Ishikawa (cell line): ENCODE results near the gene SLC25A12.

Experiments
- CEBPB ChIP-seq: IDR thresholded peaks from 2 replicates; pipeline ENCODE4 v1.6.1; 2012
- CREB1 ChIP-seq: IDR thresholded peaks from 2 replicates; pipeline ENCODE4 v1.6.1; 2012; ENCODE audit warnings: low read depth
- EGR1 ChIP-seq: IDR thresholded peaks from 2 replicates; pipeline ENCODE4 v1.6.1; 2012
- EP300 ChIP-seq: IDR thresholded peaks from 2 replicates; pipeline ENCODE4 v1.6.1; 2012; ENCODE audit warnings: borderline replicate concordance
- FOXM1 ChIP-seq: IDR thresholded peaks from 2 replicates; pipeline ENCODE4 v1.6.1; 2012; ENCODE audit warnings: low read depth, borderline replicate concordance
- MAX ChIP-seq: IDR thresholded peaks from 2 replicates; pipeline ENCODE4 v1.6.1; 2012
- RAD21 ChIP-seq: IDR thresholded peaks from 2 replicates; pipeline ENCODE4 v1.6.1; 2012; ENCODE audit warnings: low read depth
- REST ChIP-seq: IDR thresholded peaks from 2 replicates; pipeline ENCODE4 v1.6.1; 2012; ENCODE audit warnings: low read depth, mild to moderate bottlenecking
- TAF1 ChIP-seq: IDR thresholded peaks from 2 replicates; pipeline ENCODE4 v1.6.1; 2012; ENCODE audit warnings: low read depth, mild to moderate bottlenecking
- TCF12 ChIP-seq: IDR thresholded peaks from 2 replicates; pipeline ENCODE4 v1.6.1; 2012; ENCODE audit warnings: low read depth
- YY1 ChIP-seq: IDR thresholded peaks from 2 replicates; pipeline ENCODE4 v1.6.1; 2012; ENCODE audit warnings: low read depth
- ZBTB7A ChIP-seq: IDR thresholded peaks from 2 replicates; pipeline ENCODE4 v1.6.1; 2012; ENCODE audit warnings: low read depth

GRCh38 chr2:171889808-171890207, 4.2 kb downstream of the SLC25A12 start:
- no peak for TF ChIP-seq YY1
- no peak for TF ChIP-seq REST
- no peak for TF ChIP-seq RAD21
- TF ChIP-seq TAF1 = no peak
- no peak for TF ChIP-seq FOXM1
- no peak for TF ChIP-seq TCF12
- no peak for TF ChIP-seq EP300
- TF ChIP-seq ZBTB7A = no peak
- TF ChIP-seq CEBPB = no peak
- no peak for TF ChIP-seq EGR1
- TF ChIP-seq MAX = no peak
- TF ChIP-seq CREB1 = no peak
